Prostate gland (tissue), 2 donors: Measurements from ENCODE around the gene EPB41L5. TPM values are rescaled to one million over a fixed set of nuclear protein-coding genes. Genes with fewer than 3 reads are reported as not detected.
"Not testable (repeated sequence)": the region's sequence is repeated elsewhere in the genome, so short reads cannot be mapped to it uniquely, and the experiment has no call there.

ENCODE experiments used
- DNase-seq: peaks from one replicate; pipeline ENCODE4 v3.0.0-alpha.2; 2019; ENCODE audit warnings: low spot score
- H3K27ac ChIP-seq, 2 donors: fragments of 200-600 bp; sonication (generic); 2 replicates each; pipeline ENCODE4 v1.5.1; 2017 to 2019
- H3K27me3 ChIP-seq: fragments of 200-600 bp; sonication (generic); replicated peaks from 2 replicates; pipeline ENCODE4 v1.5.1; 2019; ENCODE audit not compliant: insufficient read depth
- H3K36me3 ChIP-seq, 2 donors: fragments of 200-600 bp; sonication (generic); 1 replicate in 1 of 2; 2 replicates in 1 of 2; pipeline versions ENCODE4 v1.5.1 to v1.8.1; 2017 to 2019
- H3K4me1 ChIP-seq: fragments of 200-600 bp; sonication (generic); replicated peaks from 2 replicates; pipeline ENCODE4 v1.5.1; 2019
- H3K4me3 ChIP-seq, 2 donors: fragments of 200-600 bp; sonication (generic); 2 replicates each; pipeline ENCODE4 v1.5.1; 2017 to 2019
- H3K9me3 ChIP-seq: fragments of 200-600 bp; sonication (generic); 2 replicates; pipeline ENCODE4 v1.5.1; 2017
- POLR2A ChIP-seq: fragments of 450-650 bp; IDR thresholded peaks from one replicate; pipeline ENCODE4 v1.6.1; 2016; ENCODE audit warnings: antibody characterized with exemption, mild to moderate bottlenecking
- POLR2AphosphoS5 ChIP-seq: sonication (generic); formaldehyde crosslinking; IDR thresholded peaks from one replicate; pipeline ENCODE4 v1.6.1; 2017; ENCODE audit warnings: antibody characterized with exemption
- WGBS: methylation state at CpG from one replicate; pipeline ENCODE4 v1.1.5; 2018; 5-methylcytosine and 5-hydroxymethylcytosine counted together
- intact Hi-C: fragments of 100-400 bp; cut with DNase I; formaldehyde crosslinking; loops from one replicate; pipeline ENCODE4 v1.14.2; 2022
- total RNA-seq, 2 donors: library from RNA; depleted of rRNA; stranded (reverse); fragments of >200 nt; gene quantifications; one replicate each; pipeline ENCODE4 v1.1.0, GENCODE V29; 2016
- TF ChIP-seq, protein P1 (sequence below), 4 experiments: fragments of 200-600 bp in 2 of 4; fragments of 450-650 bp in 2 of 4; sonication (generic) in 2 of 4; IDR thresholded peaks; 1 replicate in 3 of 4; 2 replicates in 1 of 4; pipeline ENCODE4 v1.5.1; 2016 to 2019; ENCODE audit warnings: antibody characterized with exemption in 4 of 4, mild to moderate bottlenecking in 2 of 4, moderate library complexity in 2 of 4

EPB41L5 gene
- total RNA-seq, 2 donors from 2014 or later: 37.1 to 51.1 TPM

- no peaks in the 10 kb centered on the region for H3K9me3 ChIP-seq
- H3K27ac ChIP-seq: no peak overlapping the region
- intact Hi-C loops: no loop called here
- TF ChIP-seq, protein P1, sequence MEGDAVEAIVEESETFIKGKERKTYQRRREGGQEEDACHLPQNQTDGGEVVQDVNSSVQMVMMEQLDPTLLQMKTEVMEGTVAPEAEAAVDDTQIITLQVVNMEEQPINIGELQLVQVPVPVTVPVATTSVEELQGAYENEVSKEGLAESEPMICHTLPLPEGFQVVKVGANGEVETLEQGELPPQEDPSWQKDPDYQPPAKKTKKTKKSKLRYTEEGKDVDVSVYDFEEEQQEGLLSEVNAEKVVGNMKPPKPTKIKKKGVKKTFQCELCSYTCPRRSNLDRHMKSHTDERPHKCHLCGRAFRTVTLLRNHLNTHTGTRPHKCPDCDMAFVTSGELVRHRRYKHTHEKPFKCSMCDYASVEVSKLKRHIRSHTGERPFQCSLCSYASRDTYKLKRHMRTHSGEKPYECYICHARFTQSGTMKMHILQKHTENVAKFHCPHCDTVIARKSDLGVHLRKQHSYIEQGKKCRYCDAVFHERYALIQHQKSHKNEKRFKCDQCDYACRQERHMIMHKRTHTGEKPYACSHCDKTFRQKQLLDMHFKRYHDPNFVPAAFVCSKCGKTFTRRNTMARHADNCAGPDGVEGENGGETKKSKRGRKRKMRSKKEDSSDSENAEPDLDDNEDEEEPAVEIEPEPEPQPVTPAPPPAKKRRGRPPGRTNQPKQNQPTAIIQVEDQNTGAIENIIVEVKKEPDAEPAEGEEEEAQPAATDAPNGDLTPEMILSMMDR (IDR thresholded peaks at IDR 0.05): no peak
- TF ChIP-seq POLR2A: no peak
- no peak for TF ChIP-seq POLR2AphosphoS5
- DNase-seq: no peak
- 91% methylated on average over 3 of the region's 3 CpGs for WGBS
- H3K4me3 ChIP-seq: no peak overlapping the region
- H3K36me3 ChIP-seq: no peaks in the 10 kb centered on the region
- no peaks in the 10 kb centered on the region for H3K4me1 ChIP-seq
- H3K27me3 ChIP-seq: no peaks in the 10 kb centered on the region
Observed at GRCh38 chr2:120053891-120054290, 41.0 kb downstream of the EPB41L5 start.

- no peaks in the 10 kb centered on the region for H3K4me1 ChIP-seq
- intact Hi-C loops: no loop called here
- no peak overlapping the region for H3K27ac ChIP-seq
- no peaks in the 10 kb centered on the region for H3K27me3 ChIP-seq
- no peak overlapping the region for H3K4me3 ChIP-seq
- no peaks in the 10 kb centered on the region for H3K9me3 ChIP-seq
- 94% methylated on average over 8 of the region's 8 CpGs for WGBS
- no peaks in the 10 kb centered on the region for H3K36me3 ChIP-seq
- DNase-seq: no peak
- TF ChIP-seq POLR2AphosphoS5 (no peak), POLR2A (no peak)
- TF ChIP-seq, protein P1 (IDR thresholded peaks at IDR 0.05): no peak
Observed at GRCh38 chr2:120059483-120059882, 46.6 kb downstream of the EPB41L5 start.

GRCh38 chr2:120060088-120060623 is 47.3 kb downstream of the EPB41L5 start:
- intact Hi-C loops: no loop called here
- TF ChIP-seq POLR2A (no peak), POLR2AphosphoS5 (no peak)
- TF ChIP-seq, protein P1 (IDR thresholded peaks at IDR 0.05): no peak
- no peaks in the 10 kb centered on the region for H3K9me3 ChIP-seq
- 78% methylated on average over 2 of the region's 2 CpGs for WGBS
- H3K4me3 ChIP-seq: no peak overlapping the region
- no peak for DNase-seq
- H3K27me3 ChIP-seq: no peaks in the 10 kb centered on the region
- H3K27ac ChIP-seq: no peak overlapping the region
- H3K36me3 ChIP-seq: no peaks in the 10 kb centered on the region
- no peaks in the 10 kb centered on the region for H3K4me1 ChIP-seq

DNA sequence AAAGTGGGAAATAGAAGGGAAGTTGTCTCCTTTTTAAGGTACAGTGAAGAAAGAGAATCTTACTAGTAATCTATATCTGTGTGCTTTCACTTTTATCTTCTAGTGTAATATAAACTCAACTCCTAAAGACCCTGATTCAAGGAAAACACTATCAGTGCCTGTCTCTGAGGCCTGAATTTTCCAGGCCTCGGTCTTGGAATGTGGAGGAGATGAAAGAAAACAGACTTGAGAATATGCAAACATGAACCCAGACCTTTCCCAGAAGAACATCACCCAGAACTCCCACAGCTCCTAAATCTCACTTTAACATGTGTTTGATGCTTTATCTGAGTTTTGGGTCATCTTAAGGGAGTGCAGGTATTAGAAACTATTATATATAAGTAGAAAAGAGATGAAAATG is 51.8 kb downstream of the EPB41L5 start:
- intact Hi-C loops: no loop called here
- Histone ChIP-seq H3K4me1 (peaks cover 8% of the 10 kb centered on the region), H3K9me3 (no peaks in the 10 kb centered on the region), H3K27me3 (no peaks in the 10 kb centered on the region), H3K36me3 (no peaks in the 10 kb centered on the region), H3K4me3 (no peak overlapping the region), H3K27ac (no peak overlapping the region)
- 61% methylated on average over 1 of the region's 1 CpG for WGBS
- DNase-seq: no peak
- TF ChIP-seq POLR2A (no peak), POLR2AphosphoS5 (no peak)
- TF ChIP-seq, protein P1 (IDR thresholded peaks at IDR 0.05): no peak

- no peaks in the 10 kb centered on the region for H3K27me3 ChIP-seq
- no peaks in the 10 kb centered on the region for H3K36me3 ChIP-seq
- intact Hi-C loops: no loop called here
- H3K4me3 ChIP-seq: no peak overlapping the region
- DNase-seq: peak; percentile 67
- 26% methylated on average over 6 of the region's 6 CpGs for WGBS
- TF ChIP-seq, protein P1 (IDR thresholded peaks at IDR 0.05): peak in 1 of 4 experiments; percentile 16
- TF ChIP-seq POLR2A: no peak
- TF ChIP-seq POLR2AphosphoS5: peak; percentile 87
- H3K27ac ChIP-seq: peak overlapping the region in 1 of 2 donors; percentile 17
- no peaks in the 10 kb centered on the region for H3K9me3 ChIP-seq
- H3K4me1 ChIP-seq: peaks cover 8% of the 10 kb centered on the region
Observed at GRCh38 chr2:120066800-120067547, 54.1 kb downstream of the EPB41L5 start.

DNA sequence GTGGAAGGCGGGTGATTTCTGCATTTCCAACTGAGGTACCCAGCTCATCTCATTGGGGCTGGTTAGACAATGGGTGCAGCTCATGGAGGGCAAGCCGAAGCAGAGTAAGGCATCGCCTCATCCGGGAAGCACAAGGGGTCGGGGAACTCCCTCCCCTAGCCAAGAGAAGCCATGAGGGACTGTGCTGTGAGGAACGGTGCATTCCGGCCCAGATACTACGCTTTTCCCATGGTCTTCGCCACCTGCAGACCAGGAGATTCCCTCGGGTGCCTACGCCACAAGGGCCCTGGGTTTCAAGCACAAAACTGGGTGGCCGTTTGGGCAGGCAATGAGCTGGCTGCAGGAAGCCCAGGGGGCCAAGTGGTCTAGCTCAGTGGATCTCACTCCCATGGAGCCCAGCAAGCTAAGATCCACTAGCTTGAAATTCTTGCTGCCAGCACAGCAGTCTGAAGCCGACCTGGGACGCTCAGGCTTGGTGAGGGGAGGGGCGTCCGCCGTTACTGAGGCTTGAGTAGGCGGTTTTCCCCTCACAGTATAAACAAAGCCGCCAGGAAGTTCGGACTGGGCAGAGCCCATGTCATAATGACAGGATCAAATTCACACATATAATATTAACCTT is 55.3 kb downstream of the EPB41L5 start:
- 90% methylated on average over 20 of the region's 20 CpGs for WGBS
- H3K27me3 ChIP-seq, H3K27ac ChIP-seq, DNase-seq, H3K9me3 ChIP-seq, intact Hi-C loops, H3K4me1 ChIP-seq, H3K36me3 ChIP-seq, H3K4me3 ChIP-seq: not testable (repeated sequence)
